ENCODE results near the gene CNOT10.

The CNOT10 gene

GRCh38 chr3:32707026-32707370 is 22.0 kb downstream of the CNOT10 start:
- H3K4me3 ChIP-seq (ENCODE audit: insufficient read depth, low read depth, low read length) = no peak overlapping the region
- peaks cover 9% of the 10 kb centered on the region for H3K36me3 ChIP-seq (ENCODE audit: control insufficient read depth, insufficient read depth, low read length)
- no peaks in the 10 kb centered on the region for H3K4me1 ChIP-seq (ENCODE audit: control insufficient read depth, insufficient read depth, low read length)
- no peaks in the 10 kb centered on the region for H3K9me3 ChIP-seq (ENCODE audit: control insufficient read depth, low read length)
- H3K27ac ChIP-seq (ENCODE audit: insufficient read depth, low read depth, low read length, poor library complexity, severe bottlenecking) = no peak overlapping the region
- H3K27me3 ChIP-seq (ENCODE audit: control insufficient read depth, insufficient read depth, low read length, poor library complexity, severe bottlenecking) = no peaks in the 10 kb centered on the region

- 94 to 95% methylated on average over 3 of the region's 3 CpGs for WGBS, 2 experiments
- no peaks in the 10 kb centered on the region for H3K27me3 ChIP-seq (ENCODE audit: control insufficient read depth, insufficient read depth, low read length, poor library complexity, severe bottlenecking)
- H3K9me3 ChIP-seq (ENCODE audit: control insufficient read depth, low read length) = no peaks in the 10 kb centered on the region
- H3K4me3 ChIP-seq (ENCODE audit: insufficient read depth, low read depth, low read length) = no peak overlapping the region
- no peaks in the 10 kb centered on the region for H3K4me1 ChIP-seq (ENCODE audit: control insufficient read depth, insufficient read depth, low read length)
- H3K36me3 ChIP-seq (ENCODE audit: control insufficient read depth, insufficient read depth, low read length) = peaks cover 9% of the 10 kb centered on the region
- no peak overlapping the region for H3K27ac ChIP-seq (ENCODE audit: insufficient read depth, low read depth, low read length, poor library complexity, severe bottlenecking)
Measured at GRCh38 chr3:32708672-32709283, 23.8 kb downstream of the CNOT10 start.

GRCh38 chr3:32709346-32709745 is 24.4 kb downstream of the CNOT10 start:
- H3K4me1 ChIP-seq (ENCODE audit: control insufficient read depth, insufficient read depth, low read length) = no peaks in the 10 kb centered on the region
- H3K9me3 ChIP-seq (ENCODE audit: control insufficient read depth, low read length) = no peaks in the 10 kb centered on the region
- WGBS, 2 experiments = 94% methylated on average over 3 of the region's 3 CpGs
- no peaks in the 10 kb centered on the region for H3K27me3 ChIP-seq (ENCODE audit: control insufficient read depth, insufficient read depth, low read length, poor library complexity, severe bottlenecking)
- H3K36me3 ChIP-seq (ENCODE audit: control insufficient read depth, insufficient read depth, low read length) = peaks cover 9% of the 10 kb centered on the region
- H3K4me3 ChIP-seq (ENCODE audit: insufficient read depth, low read depth, low read length) = no peak overlapping the region
- H3K27ac ChIP-seq (ENCODE audit: insufficient read depth, low read depth, low read length, poor library complexity, severe bottlenecking) = no peak overlapping the region

- H3K4me3 ChIP-seq (ENCODE audit: insufficient read depth, low read depth, low read length) = no peak overlapping the region
- H3K27ac ChIP-seq (ENCODE audit: insufficient read depth, low read depth, low read length, poor library complexity, severe bottlenecking) = no peak overlapping the region
- 100% methylated on average over 1 of the region's 1 CpG; no CpG with 5 or more reads in 1 of the 2 experiments for WGBS, 2 experiments
- no peaks in the 10 kb centered on the region for H3K4me1 ChIP-seq (ENCODE audit: control insufficient read depth, insufficient read depth, low read length)
- H3K27me3 ChIP-seq (ENCODE audit: control insufficient read depth, insufficient read depth, low read length, poor library complexity, severe bottlenecking) = no peaks in the 10 kb centered on the region
- no peaks in the 10 kb centered on the region for H3K9me3 ChIP-seq (ENCODE audit: control insufficient read depth, low read length)
- peaks cover 11% of the 10 kb centered on the region for H3K36me3 ChIP-seq (ENCODE audit: control insufficient read depth, insufficient read depth, low read length)
Measured at GRCh38 chr3:32712506-32713055, 27.6 kb downstream of the CNOT10 start.

GRCh38 chr3:32713181-32713580 is 28.2 kb downstream of the CNOT10 start:
- H3K4me3 ChIP-seq (ENCODE audit: insufficient read depth, low read depth, low read length) = no peak overlapping the region
- no peaks in the 10 kb centered on the region for H3K9me3 ChIP-seq (ENCODE audit: control insufficient read depth, low read length)
- no peak overlapping the region for H3K27ac ChIP-seq (ENCODE audit: insufficient read depth, low read depth, low read length, poor library complexity, severe bottlenecking)
- H3K36me3 ChIP-seq (ENCODE audit: control insufficient read depth, insufficient read depth, low read length) = peaks cover 17% of the 10 kb centered on the region
- H3K4me1 ChIP-seq (ENCODE audit: control insufficient read depth, insufficient read depth, low read length) = no peaks in the 10 kb centered on the region
- no peaks in the 10 kb centered on the region for H3K27me3 ChIP-seq (ENCODE audit: control insufficient read depth, insufficient read depth, low read length, poor library complexity, severe bottlenecking)

- Histone ChIP-seq H3K4me3 (ENCODE audit: insufficient read depth, low read depth, low read length) (no peak overlapping the region), H3K4me1 (ENCODE audit: control insufficient read depth, insufficient read depth, low read length) (no peaks in the 10 kb centered on the region), H3K27ac (ENCODE audit: insufficient read depth, low read depth, low read length, poor library complexity, severe bottlenecking) (no peak overlapping the region), H3K9me3 (ENCODE audit: control insufficient read depth, low read length) (no peaks in the 10 kb centered on the region), H3K27me3 (ENCODE audit: control insufficient read depth, insufficient read depth, low read length, poor library complexity, severe bottlenecking) (no peaks in the 10 kb centered on the region), H3K36me3 (ENCODE audit: control insufficient read depth, insufficient read depth, low read length) (peaks cover 18% of the 10 kb centered on the region)
- 93 to 95% methylated on average over 5 of the region's 5 CpGs for WGBS, 2 experiments
Measured at GRCh38 chr3:32719335-32719734, 34.3 kb downstream of the CNOT10 start.

GRCh38 chr3:32719931-32720330 is 34.9 kb downstream of the CNOT10 start:
- H3K36me3 ChIP-seq (ENCODE audit: control insufficient read depth, insufficient read depth, low read length) = peaks cover 18% of the 10 kb centered on the region
- H3K27me3 ChIP-seq (ENCODE audit: control insufficient read depth, insufficient read depth, low read length, poor library complexity, severe bottlenecking) = no peaks in the 10 kb centered on the region
- H3K4me3 ChIP-seq (ENCODE audit: insufficient read depth, low read depth, low read length) = no peak overlapping the region
- H3K4me1 ChIP-seq (ENCODE audit: control insufficient read depth, insufficient read depth, low read length) = no peaks in the 10 kb centered on the region
- no peaks in the 10 kb centered on the region for H3K9me3 ChIP-seq (ENCODE audit: control insufficient read depth, low read length)
- 97 to 100% methylated on average over 3 to 5 of the region's 5 CpGs for WGBS, 2 experiments
- H3K27ac ChIP-seq (ENCODE audit: insufficient read depth, low read depth, low read length, poor library complexity, severe bottlenecking) = no peak overlapping the region

GRCh38 chr3:32725721-32726120 is 40.7 kb downstream of the CNOT10 start:
- Histone ChIP-seq H3K36me3 (ENCODE audit: control insufficient read depth, insufficient read depth, low read length) (peaks cover 27% of the 10 kb centered on the region), H3K4me3 (ENCODE audit: insufficient read depth, low read depth, low read length) (no peak overlapping the region), H3K27ac (ENCODE audit: insufficient read depth, low read depth, low read length, poor library complexity, severe bottlenecking) (no peak overlapping the region), H3K27me3 (ENCODE audit: control insufficient read depth, insufficient read depth, low read length, poor library complexity, severe bottlenecking) (no peaks in the 10 kb centered on the region), H3K9me3 (ENCODE audit: control insufficient read depth, low read length) (no peaks in the 10 kb centered on the region), H3K4me1 (ENCODE audit: control insufficient read depth, insufficient read depth, low read length) (no peaks in the 10 kb centered on the region)

- Histone ChIP-seq H3K27me3 (ENCODE audit: control insufficient read depth, insufficient read depth, low read length, poor library complexity, severe bottlenecking) (no peaks in the 10 kb centered on the region), H3K27ac (ENCODE audit: insufficient read depth, low read depth, low read length, poor library complexity, severe bottlenecking) (no peak overlapping the region), H3K4me1 (ENCODE audit: control insufficient read depth, insufficient read depth, low read length) (no peaks in the 10 kb centered on the region), H3K4me3 (ENCODE audit: insufficient read depth, low read depth, low read length) (no peak overlapping the region), H3K36me3 (ENCODE audit: control insufficient read depth, insufficient read depth, low read length) (peaks cover 4% of the 10 kb centered on the region), H3K9me3 (ENCODE audit: control insufficient read depth, low read length) (no peaks in the 10 kb centered on the region)
Measured at GRCh38 chr3:32733631-32734229, 48.7 kb downstream of the CNOT10 start.

GRCh38 chr3:32734756-32735155 is 49.8 kb downstream of the CNOT10 start:
- 76 to 83% methylated on average over 3 of the region's 3 CpGs for WGBS, 2 experiments
- Histone ChIP-seq H3K9me3 (ENCODE audit: control insufficient read depth, low read length) (no peaks in the 10 kb centered on the region), H3K4me3 (ENCODE audit: insufficient read depth, low read depth, low read length) (no peak overlapping the region), H3K4me1 (ENCODE audit: control insufficient read depth, insufficient read depth, low read length) (no peaks in the 10 kb centered on the region), H3K27me3 (ENCODE audit: control insufficient read depth, insufficient read depth, low read length, poor library complexity, severe bottlenecking) (no peaks in the 10 kb centered on the region), H3K27ac (ENCODE audit: insufficient read depth, low read depth, low read length, poor library complexity, severe bottlenecking) (no peak overlapping the region), H3K36me3 (ENCODE audit: control insufficient read depth, insufficient read depth, low read length) (no peaks in the 10 kb centered on the region)

Data from ectodermal cell (in vitro differentiated cells).